ENCODE data around the gene KIF22. TPM values are rescaled to one million over a fixed set of nuclear protein-coding genes. Genes with fewer than 3 reads are reported as not detected.
"Not testable (repeated sequence)": the region's sequence is repeated elsewhere in the genome, so short reads cannot be mapped to it uniquely, and the experiment has no call there.

Gene KIF22
- 10 to 100 TPM; 68.2 to 81.8 (median 77.3) TPM for polyA plus RNA-seq (ENCODE audit: insufficient read length in 3 of 3)
- long read RNA-seq, donor 1, transcript KIF22-201 (14 exons, 2,113 nt) = major isoform, 15 of 57 reads
- long read RNA-seq, donor 1, partial matches to known transcripts = 42 of 57 reads
- long read RNA-seq, donor 1, other reads (novel, unspliced or antisense) = 0 of 57 reads
- long read RNA-seq, donor 2, transcript KIF22-201 (14 exons, 2,113 nt) = major isoform, 24 of 81 reads
- long read RNA-seq, donor 2, partial matches to known transcripts = 57 of 81 reads
- long read RNA-seq, donor 2, other reads (novel, unspliced or antisense) = 0 of 81 reads
- long read RNA-seq, donor 3, transcript KIF22-201 (14 exons, 2,113 nt) = major isoform, 15 of 41 reads
- long read RNA-seq, donor 3, partial matches to known transcripts = 26 of 41 reads
- long read RNA-seq, donor 3, other reads (novel, unspliced or antisense) = 0 of 41 reads
- long read RNA-seq, donor 4, transcript KIF22-201 (14 exons, 2,113 nt) = major isoform, 16 of 69 reads
- long read RNA-seq, donor 4, partial matches to known transcripts = 53 of 69 reads
- long read RNA-seq, donor 4, other reads (novel, unspliced or antisense) = 0 of 69 reads
- long read RNA-seq, donor 5, transcript KIF22-201 (14 exons, 2,113 nt) = major isoform, 7 of 23 reads
- long read RNA-seq, donor 5, partial matches to known transcripts = 16 of 23 reads
- long read RNA-seq, donor 5, other reads (novel, unspliced or antisense) = 0 of 23 reads
- long read RNA-seq, donor 6, transcript KIF22-201 (14 exons, 2,113 nt) = major isoform, 14 of 79 reads
- long read RNA-seq, donor 6, partial matches to known transcripts = 65 of 79 reads
- long read RNA-seq, donor 6, other reads (novel, unspliced or antisense) = 0 of 79 reads
- long read RNA-seq, donor 7, transcript KIF22-201 (14 exons, 2,113 nt) = major isoform, 16 of 50 reads
- long read RNA-seq, donor 7, partial matches to known transcripts = 34 of 50 reads
- long read RNA-seq, donor 7, other reads (novel, unspliced or antisense) = 0 of 50 reads
- long read RNA-seq, donor 8, partial matches to known transcripts = 23 of 27 reads
- long read RNA-seq, donor 8, other reads (novel, unspliced or antisense) = 0 of 27 reads
- long read RNA-seq, donor 9, transcript KIF22-201 (14 exons, 2,113 nt) = major isoform, 20 of 87 reads
- long read RNA-seq, donor 9, partial matches to known transcripts = 67 of 87 reads
- long read RNA-seq, donor 9, other reads (novel, unspliced or antisense) = 0 of 87 reads
- long read RNA-seq, donor 10, transcript KIF22-201 (14 exons, 2,113 nt) = major isoform, 9 of 59 reads
- long read RNA-seq, donor 10, partial matches to known transcripts = 50 of 59 reads
- long read RNA-seq, donor 10, other reads (novel, unspliced or antisense) = 0 of 59 reads
- long read RNA-seq, donor 11, transcript KIF22-201 (14 exons, 2,113 nt) = major isoform, 14 of 33 reads
- long read RNA-seq, donor 11, partial matches to known transcripts = 19 of 33 reads
- long read RNA-seq, donor 11, other reads (novel, unspliced or antisense) = 0 of 33 reads
- long read RNA-seq, donor 12, transcript KIF22-201 (14 exons, 2,113 nt) = major isoform, 17 of 87 reads
- long read RNA-seq, donor 12, partial matches to known transcripts = 70 of 87 reads
- long read RNA-seq, donor 12, other reads (novel, unspliced or antisense) = 0 of 87 reads
- long read RNA-seq, donor 13, partial matches to known transcripts = 24 of 26 reads
- long read RNA-seq, donor 13, other reads (novel, unspliced or antisense) = 0 of 26 reads
- long read RNA-seq, donor 14 = 0 reads
- long read RNA-seq, donor 15 = 0 reads
- long read RNA-seq, donor 16, transcript KIF22-201 (14 exons, 2,113 nt) = major isoform, 13 of 80 reads
- long read RNA-seq, donor 16, partial matches to known transcripts = 67 of 80 reads
- long read RNA-seq, donor 16, other reads (novel, unspliced or antisense) = 0 of 80 reads

DNA sequence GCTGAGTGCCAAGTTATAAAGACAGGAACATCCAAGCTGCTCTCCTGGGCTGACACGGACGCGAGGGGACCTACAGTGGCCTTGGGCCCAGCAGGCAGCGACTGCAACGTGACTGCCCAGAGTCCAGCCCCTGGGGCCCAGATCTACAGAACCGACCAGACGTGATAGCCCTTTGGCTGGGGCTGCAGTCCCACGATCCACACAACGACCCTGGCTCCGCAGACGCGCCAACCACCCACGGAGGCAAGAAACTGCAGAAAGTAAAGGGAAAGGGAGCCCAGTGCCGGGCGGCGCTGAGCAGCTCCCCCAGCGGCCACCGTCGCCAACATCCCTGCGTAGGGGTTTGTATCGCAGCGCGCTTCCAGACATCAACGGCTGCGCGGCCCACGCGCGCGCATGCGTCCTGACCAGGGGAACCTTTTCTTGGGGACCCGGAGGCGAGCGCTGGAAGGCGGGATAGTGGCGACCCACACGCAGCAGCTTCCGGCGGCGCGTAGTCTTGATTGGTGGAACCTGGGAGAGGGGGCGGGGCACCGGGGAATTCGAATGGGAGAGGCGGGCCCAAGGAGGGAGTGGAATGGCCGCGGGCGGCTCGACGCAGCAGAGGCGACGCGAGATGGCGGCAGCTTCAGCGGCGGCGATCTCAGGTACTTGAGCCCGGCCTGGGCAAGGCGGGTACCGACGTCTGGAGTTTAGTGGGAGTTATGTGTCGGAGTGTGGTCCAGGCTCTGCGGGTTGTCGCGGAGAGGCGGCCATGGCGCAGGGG, at the start of gene KIF22:
KIF22 (plus strand) TSS at position 569 of the 766 bp plus-strand sequence; CDS start at position 578, 9 bp downstream.
- DNase-seq = peak; percentile 99

DNA sequence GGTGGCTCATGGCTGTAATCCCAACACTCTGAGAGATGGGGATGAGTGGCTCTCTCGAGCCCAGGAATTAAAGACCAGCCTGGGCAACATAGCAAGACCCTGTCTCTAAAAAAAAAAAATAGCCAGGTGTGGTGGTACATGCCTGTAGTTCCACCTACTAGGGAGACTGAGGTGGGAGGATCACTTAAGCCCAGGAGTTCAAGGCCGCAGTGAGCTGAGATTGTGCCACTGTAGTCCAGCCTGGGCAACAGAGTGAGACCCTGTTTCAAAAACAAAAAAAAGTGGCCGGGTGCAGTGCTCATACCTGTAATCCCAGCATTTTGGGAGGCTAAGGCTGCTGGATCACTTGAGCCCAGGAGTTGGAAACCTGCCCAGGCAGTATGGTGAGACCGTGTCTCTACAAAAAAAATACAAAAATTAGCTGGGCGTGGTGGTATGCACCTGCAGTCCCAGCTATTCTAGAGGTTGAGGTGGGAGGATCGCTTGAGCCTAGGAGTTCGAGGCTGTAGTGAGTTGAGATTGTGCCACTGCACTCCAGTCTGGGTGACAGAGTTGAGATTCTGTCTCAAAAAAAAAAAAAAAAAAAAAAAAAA, 47.8 kb upstream of the KIF22 start:
- no peak for DNase-seq

DNA sequence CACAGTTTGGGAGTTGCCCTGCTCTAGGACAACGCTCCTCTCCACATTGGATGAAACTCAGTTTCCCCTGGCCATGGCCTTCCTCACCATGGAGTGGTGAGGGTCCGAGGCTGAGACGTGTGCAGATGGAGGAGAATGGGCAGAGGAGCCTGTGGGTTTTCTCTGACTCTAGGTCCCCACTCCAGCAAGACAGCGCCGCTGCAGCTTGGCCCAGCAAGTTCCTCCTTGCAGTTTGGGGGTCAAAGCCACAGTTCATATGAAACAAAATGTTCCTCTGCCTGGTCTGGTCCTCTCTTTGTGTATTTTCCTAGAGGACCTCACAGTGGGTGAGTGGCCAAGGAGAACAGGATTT, 47.1 kb upstream of the KIF22 start:
- no peak for DNase-seq

DNA sequence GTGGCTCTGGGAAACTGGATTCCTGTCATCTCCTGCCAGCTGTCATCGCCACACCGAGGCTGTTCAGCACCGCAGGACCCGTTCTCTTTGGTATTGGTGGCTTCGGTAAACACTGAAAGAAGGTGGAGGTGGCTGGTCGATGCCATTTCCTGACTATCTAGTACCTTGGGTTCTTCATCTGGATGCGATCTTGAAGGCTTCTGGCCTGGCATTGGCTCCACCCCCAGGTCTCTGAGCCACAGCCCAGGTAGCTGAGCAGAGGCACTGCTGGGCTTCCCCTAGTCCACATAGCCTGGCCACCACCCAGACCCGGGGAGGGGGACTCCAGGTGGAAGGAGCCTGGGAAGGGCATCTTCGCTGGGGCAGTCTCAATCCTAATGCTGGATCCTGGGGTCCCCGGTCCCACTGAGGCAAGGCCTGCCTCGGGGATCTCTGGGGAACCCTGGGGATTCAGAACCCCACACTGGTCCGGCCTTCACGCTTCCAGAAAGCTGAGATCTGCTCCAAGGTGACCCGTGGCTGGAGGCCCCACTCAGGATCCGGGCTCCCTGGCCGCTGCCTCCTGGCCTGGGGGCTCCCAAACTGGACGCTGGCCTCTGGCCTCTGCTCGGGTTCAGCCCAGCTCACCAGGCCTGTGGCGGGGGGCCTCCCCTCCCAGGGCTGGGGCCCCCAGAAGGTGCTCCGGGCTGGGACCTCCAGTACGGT, 46.6 kb upstream of the KIF22 start:
- DNase-seq = no peak

DNA sequence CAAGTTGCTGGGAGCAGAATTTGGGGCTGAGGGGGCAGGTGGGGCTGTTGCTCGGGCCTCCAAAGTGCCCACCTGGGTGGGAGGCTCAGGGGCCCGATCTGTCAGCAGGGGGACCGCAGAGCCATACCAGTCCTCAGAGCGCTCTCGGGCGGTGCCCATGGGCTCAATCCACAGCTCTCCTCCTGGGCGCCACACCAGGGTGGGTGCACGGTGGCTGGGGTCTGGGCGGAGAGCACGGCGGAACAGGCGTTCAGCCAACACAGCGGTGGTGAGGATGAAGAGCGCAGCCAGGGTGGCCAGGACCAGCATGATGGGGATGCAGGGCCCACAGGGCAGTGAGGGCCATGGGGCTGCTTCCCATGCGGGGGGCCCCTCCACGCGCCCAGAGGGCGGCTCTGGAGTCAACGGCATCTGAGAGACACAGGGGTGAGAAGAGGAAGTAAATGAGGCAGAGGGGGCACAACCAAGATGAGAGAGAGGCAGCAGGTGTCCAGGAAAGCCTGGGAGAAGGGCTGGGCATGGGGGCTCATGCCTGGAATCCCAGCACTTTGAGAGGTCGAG, 45.9 kb upstream of the KIF22 start:
- DNase-seq = no peak

DNA sequence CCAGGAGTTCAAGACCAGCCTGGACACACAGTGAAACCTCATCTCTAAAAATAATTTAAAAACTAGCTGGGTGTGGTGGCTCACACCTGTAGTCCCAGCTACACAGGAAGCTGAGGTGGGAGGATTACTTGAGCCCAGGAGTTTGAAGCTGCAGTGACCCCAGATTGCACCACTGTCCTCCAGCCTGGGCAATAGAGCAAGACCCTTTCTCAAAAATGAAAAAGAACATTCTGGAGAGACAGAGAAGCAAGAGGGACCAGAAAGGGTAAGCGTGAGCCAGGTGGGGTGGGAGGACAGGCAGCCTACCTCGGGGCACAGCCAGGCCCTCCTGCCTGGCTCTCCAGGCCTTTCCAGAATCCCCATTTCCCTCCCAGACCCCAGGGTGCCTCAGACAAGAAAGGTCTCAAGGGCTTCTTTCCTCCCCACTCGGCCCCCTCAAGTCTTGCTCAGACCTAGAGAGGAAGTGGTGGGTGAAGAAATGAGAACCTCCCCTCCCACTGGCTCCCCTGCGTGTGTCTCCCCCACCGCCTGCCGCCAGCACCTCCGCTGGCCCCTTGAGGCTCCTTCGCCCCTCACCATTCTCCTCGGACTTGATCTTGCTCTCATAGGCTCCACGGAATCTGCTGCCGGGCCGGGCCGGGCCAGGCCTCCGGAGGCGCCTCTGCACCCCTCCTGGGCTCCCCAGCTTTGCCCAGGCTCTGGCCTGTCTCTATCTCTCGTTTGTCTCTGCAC, 45.3 kb upstream of the KIF22 start:
- no peak for DNase-seq

DNA sequence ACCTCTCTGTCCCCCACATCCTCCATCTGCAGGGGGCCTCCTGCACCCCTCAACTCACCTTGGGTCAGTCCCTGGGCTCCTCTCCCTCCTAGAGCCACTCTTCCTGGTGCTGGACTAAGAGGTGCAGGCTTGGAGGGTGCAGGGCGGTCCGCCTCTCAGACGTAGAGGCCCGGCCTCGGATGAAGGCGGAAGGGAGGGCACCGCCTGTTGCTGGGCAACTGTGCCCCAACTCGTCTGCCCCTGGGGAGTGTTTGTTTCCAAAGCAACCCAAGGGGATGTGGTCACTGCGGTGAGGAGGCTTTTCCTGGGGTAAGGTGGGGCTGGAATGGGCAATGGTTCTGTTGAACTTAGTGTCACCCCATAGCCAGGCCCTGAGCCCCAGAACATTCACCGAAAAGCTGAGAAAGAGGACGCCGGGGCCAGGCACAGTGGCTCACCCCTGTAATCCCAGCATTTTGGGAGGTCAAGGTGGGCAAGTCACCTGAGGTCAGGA, 44.7 kb upstream of the KIF22 start, which contains the start of gene C16orf54:
C16orf54 (minus strand) TSS at position 138 of the 493 bp plus-strand sequence. CDS start 1,039 bp downstream, outside the sequence.
- no peak for DNase-seq

DNA sequence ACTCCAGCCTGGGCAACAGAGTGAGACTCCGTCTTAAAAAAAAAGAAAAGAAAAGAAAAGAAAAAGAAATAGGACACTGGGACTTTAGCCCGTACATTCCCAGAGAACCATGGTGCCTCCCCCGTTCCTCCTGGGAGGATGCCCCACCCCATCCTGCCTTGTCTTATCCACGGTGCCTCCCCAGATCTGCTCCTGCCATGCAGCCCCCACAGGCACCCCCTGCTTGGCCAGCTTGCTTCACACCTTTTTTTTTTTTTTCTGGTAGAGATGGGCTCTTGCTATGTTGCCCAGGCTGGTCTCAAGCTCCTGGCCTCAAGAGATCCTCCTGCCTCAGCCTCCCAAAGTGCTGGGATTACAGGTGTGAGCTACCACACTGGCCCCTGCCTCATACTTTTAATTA, 44.0 kb upstream of the KIF22 start:
- DNase-seq = not testable (repeated sequence)

DNA sequence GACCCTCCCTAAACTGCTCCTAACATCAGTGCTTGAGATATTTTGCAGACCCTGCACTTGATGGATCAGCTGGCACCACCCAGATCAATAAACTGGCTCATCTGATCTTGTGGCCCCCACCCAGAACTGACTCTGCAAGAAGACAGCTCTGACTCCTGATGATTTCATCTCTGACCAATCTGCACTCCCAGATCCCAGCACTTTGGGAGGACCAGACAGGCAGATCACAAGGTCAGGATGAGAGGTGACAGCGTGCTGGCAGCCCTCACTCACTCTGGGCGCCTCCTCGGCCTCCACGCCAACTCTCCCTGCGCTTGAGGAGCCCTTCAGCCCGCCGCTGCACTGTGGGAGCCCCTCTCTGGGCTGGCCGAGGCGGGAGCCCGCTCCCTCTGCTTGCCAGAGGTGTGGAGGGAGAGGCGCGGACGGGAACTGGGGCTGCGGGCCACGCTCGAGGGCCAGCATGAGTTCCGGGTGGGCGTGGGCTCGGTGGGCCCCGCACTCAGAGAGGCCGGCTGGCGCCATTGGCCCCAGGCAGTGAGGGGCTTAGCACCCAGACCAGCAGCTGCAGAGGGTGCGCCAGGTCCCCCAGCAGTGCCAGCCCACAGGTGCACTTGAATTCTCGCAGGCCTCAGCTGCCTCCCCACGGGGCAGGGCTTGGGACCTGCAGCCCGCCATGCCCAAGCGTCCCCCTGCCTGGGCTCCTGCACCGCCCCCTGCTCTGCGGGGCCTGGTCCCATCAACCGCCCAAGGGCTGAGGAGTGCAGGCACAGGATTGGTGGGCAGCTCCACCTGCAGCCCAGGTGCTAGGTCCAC, 42.4 kb upstream of the KIF22 start:
- no peak for DNase-seq

DNA sequence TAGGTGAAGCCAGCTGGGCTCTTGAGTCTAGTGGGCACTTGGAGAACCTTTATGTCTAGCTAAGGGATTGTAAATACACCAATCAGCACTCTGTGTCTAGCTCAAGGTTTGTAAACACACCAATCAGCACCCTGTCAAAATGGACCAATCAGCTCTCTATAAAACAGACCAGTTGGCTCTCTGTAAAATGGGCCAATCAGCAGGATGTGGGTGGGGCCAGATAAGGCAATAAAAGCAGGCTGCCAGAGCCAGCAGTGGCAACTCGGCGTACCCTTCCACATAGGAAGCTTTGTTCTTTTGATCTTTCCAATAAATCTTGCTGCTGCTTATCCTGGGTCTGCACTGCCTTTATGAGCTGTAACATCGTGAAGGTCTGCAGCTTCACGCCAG, 41.8 kb upstream of the KIF22 start:
- DNase-seq = not testable (repeated sequence)

DNA sequence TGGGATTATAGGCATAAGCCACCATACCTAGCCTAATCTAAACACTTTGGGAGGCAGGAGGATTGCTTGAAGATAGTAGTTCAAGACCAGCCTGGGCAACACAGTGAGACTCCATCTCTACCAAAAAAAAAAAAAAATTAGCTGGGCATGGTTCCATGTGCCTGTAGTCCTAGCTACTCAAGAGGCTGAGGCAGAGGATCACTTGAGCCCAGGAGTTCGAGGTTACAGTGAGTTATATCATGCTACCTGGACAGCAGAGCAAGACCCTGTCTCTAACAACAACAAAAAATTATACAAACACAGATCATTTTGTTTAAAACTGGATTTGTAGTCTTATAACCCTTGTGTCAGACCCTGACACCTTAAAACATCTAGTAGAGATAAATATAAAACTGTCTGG, 37.0 kb upstream of the KIF22 start:
- no peak for DNase-seq

DNA sequence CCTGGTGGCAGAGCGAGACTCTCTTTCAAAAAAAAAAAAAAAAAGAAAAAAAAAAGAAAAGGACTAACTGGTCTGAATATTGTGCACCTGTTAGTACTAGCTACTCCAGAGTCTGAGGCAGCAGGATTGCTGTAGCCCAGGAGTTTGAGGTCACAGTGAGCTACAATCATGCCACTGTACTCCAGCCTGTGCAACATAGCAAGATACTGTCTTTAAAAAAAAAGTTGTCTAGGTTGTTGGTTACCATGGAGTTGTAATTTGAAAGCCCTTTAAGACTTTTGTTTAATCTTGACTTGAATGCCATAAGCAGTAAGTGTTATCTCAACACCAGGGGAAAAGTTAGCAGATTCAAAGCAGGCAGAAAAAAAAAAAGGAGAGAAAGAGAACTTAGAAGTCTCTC, 33.9 kb upstream of the KIF22 start:
- no peak for DNase-seq

DNA sequence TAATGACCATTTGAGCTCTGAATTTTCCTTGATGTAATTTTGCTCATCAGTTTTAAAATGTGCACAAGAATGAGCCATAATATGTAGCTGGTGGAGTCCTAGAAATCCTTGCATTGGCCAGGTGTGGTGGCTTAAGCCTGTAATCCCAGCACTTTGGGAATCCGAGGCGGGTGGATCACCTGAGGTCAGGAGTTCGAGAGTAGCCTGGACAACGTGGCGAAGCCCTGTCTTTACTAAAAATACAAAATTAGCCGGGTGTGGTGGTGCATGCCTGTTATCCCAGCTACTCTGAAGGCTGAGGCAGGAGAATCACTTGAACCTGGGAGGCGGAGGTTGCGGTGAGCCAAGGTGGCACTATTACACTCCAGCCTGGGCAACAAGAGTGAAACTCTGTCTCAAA, 33.5 kb upstream of the KIF22 start:
- DNase-seq = not testable (repeated sequence)

DNA sequence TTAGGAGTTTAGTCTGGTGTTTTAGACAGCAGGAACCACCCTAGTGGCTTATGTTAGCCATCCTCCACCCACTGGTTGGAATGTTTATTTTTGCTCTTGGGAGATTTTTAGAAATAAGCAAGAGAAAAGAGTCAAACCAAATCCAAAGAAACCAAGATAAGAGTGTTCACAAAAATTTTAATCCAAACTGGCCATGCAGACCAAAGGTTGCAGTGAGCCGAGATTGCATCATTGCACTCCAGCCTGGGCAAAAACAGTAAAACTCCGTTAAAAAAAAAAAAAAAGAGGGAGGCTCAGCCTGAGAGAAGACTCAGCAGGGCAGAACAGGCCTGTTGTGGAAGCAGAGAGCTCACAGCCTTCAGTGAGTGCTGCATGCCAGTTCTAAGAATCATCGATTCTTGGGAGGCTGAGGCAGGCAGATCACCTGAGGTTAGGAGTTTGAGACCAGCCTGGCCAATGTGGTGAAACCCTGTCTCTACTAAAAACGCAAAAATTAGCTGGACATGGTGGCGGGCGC, 32.5 kb upstream of the KIF22 start:
- DNase-seq = no peak

DNA sequence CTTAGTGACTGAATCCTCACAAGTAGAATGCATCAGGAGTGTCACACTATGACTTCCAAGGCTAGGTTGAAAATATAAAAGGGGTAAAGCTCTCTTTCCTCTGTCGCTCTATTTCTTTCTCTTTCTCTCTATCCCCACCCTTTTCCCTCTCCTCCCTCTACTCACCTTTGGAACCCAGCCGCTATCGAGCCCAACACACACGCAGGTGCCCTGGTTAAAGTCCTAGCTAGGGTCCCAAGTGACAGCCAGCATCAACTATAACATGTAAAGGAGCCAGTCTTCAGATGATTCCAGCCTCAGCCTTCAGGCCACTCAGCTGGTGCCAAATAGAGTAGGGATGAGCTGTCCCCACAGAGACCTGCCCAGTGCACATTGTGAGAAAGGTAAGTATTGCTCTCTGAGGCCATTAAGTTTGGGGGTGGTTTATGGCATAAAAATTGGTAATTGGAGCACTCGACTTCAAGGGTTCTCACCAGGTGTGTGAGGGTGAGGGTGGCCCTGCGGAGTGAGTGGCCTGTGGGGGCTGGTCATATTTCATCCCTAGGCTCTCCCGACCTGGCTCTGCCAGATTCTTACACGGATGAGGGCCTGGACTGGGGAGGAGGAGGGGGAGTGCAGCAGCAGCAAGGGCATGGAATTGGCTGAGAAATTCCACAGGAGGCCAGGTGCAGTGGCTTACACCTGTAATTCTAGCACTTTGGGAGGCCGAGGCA, 29.8 kb upstream of the KIF22 start:
- peak; percentile 48 for DNase-seq

DNA sequence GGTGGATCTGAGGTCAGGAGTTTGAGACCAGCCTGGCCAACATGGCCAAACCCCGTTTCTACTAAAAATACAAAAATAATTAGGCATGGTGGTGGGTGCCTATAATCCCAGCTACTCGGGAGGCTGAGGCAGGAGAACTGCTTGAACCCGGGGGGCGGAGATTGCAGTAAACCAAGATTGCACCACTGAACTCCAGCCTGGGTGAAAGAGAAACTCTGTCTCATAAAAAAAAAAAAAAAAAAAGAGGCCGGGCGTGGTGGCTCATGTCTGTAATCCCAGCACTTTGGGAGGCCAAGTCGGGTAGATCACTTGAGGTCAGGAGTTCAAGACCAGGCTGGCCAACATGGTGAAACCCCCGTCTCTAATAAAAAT, 29.3 kb upstream of the KIF22 start:
- not testable (repeated sequence) for DNase-seq
